Dendritic cell treated with granulocyte-macrophage colony-stimulating factor and Interleukin-4, amounts not matched to agents 40 ng/mL and 50 ng/mL, for 4 days (primary cell): Measurements from ENCODE around the gene LRP1.

Experiments used
- H3K27ac Mint-ChIP-seq: one replicate; pipeline ENCODE4 v1.8.0; 2022; ENCODE audit warnings: mild to moderate bottlenecking, mixed read lengths
- H3K27me3 Mint-ChIP-seq: one replicate; pipeline ENCODE4 v1.8.0; 2022; ENCODE audit warnings: mild to moderate bottlenecking, mixed read lengths
- H3K36me3 Mint-ChIP-seq: one replicate; pipeline ENCODE4 v1.8.0; 2022; ENCODE audit warnings: low read depth, mixed read lengths
- H3K4me1 Mint-ChIP-seq: one replicate; pipeline ENCODE4 v1.8.0; 2022; ENCODE audit warnings: low read depth, mixed read lengths
- H3K4me3 Mint-ChIP-seq: one replicate; pipeline ENCODE4 v1.8.0; 2022; ENCODE audit warnings: mild to moderate bottlenecking, moderate library complexity, mixed read lengths
- H3K9me3 Mint-ChIP-seq: one replicate; pipeline ENCODE4 v1.8.0; 2022; ENCODE audit warnings: mixed read lengths
- intact Hi-C: fragments of 100-400 bp; cut with micrococcal nuclease; formaldehyde crosslinking; loops from one replicate; pipeline ENCODE4 v1.15.0; 2022

The LRP1 gene

DNA sequence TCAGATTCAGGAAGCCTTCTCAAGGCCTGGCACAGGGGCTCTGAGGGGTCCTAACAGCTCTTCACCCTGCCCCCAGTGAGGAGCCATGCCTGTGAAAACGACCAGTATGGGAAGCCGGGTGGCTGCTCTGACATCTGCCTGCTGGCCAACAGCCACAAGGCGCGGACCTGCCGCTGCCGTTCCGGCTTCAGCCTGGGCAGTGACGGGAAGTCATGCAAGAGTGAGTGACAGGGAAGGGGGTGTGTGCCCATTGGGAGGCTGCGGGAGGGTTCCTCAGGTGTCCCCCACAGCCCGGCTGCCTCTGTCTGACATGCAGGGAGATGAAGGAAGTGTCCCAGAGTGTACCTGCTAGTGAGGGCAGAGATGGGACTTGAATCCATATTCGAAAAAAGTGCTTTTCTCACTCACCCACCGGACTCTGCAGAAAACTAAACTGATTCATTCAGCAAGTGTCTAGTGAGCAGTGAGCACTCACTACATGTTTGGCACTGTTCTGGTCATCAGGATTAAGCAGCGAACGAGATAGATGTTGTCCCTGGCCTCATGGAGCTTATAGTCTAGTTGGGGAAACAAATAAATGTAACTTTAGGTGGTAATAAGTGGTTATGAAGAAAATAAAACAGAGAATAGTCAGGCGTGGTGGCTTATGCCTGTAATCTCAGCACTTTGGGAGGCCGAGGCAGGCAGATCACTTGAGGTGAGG lies 28.6 kb downstream of the LRP1 start:
- Mint-ChIP-seq H3K27me3 (no peaks in the 10 kb centered on the region), H3K27ac (peak overlapping the region; percentile 76), H3K4me3 (no peak overlapping the region), H3K4me1 (peaks cover 95% of the 10 kb centered on the region), H3K9me3 (no peaks in the 10 kb centered on the region), H3K36me3 (peaks cover 89% of the 10 kb centered on the region)
- intact Hi-C loops, result no loop called here

DNA sequence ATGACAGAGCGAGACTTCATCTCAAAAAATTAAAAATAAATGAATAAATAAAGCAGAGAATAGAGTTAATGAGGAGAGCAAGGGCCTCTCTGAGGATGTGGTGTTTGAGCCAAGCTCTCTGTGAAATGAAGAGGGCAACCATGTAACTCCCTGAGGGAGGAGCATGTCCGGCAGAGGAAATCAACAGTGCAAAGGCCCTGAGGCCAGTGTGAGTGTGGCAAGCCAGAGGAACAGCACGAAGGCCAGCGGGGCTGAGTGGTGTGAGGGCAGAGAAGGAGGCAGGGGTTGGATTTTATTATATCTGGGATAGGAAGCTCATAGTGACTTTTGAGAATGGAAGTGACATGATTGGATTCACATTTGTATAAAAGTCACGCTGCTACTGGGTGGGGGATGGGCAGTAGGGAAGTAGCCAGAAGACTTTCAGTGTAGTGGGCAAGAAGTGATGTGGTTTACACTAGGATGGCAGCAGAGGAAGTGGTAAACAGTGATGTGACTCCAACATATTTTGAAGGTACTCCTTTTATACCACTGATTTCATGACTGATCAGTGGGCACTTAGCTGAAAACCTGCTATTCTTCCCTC lies 29.4 kb downstream of the LRP1 start:
- no peaks in the 10 kb centered on the region for H3K27me3 Mint-ChIP-seq
- H3K36me3 Mint-ChIP-seq, result peaks cover 96% of the 10 kb centered on the region
- intact Hi-C loops, result no loop called here
- H3K9me3 Mint-ChIP-seq, result no peaks in the 10 kb centered on the region
- peaks cover 95% of the 10 kb centered on the region for H3K4me1 Mint-ChIP-seq
- H3K27ac Mint-ChIP-seq, result peak overlapping the region; percentile 76
- H3K4me3 Mint-ChIP-seq, result no peak overlapping the region

DNA sequence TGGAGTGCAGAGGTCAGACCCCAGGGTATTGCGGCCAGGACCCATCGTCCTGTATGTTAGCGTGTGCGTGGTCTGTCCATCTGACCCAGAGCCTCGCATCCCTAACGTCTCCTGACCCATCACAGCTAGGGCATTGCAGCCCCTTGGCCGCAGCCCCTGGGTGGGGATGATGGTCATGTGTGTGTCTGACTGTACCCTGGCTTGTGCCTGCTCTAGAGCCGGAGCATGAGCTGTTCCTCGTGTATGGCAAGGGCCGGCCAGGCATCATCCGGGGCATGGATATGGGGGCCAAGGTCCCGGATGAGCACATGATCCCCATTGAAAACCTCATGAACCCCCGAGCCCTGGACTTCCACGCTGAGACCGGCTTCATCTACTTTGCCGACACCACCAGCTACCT lies 29.9 kb downstream of the LRP1 start:
- Mint-ChIP-seq H3K9me3 (no peaks in the 10 kb centered on the region), H3K4me3 (no peak overlapping the region), H3K4me1 (peaks cover 95% of the 10 kb centered on the region), H3K27ac (peak overlapping the region; percentile 76), H3K27me3 (no peaks in the 10 kb centered on the region), H3K36me3 (peaks cover 97% of the 10 kb centered on the region)
- intact Hi-C loops, result no loop called here

DNA sequence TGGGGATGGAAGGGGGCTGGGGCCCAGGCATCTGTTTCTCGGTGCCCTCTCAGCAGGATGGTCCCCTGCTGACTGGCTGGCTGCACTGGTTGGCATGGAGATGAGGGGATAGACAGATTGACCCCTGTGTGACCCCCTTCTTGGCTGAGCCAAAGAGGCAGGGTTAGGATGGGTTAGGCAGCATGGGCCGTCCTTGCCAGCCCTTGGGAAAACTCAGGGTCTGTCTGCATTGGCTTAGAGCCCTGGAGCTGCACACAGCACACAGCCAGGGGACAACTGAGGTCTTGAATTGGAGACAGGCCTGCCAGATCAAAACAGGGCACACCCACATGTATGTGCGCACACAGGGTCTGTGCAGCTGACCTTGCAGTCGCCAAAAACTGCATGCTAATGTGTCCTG lies 30.4 kb downstream of the LRP1 start:
- Mint-ChIP-seq H3K4me1 (peaks cover 90% of the 10 kb centered on the region), H3K36me3 (peaks cover 92% of the 10 kb centered on the region), H3K27ac (peak overlapping the region; percentile 25), H3K27me3 (no peaks in the 10 kb centered on the region), H3K4me3 (no peak overlapping the region), H3K9me3 (no peaks in the 10 kb centered on the region)
- intact Hi-C loops, result no loop called here

DNA sequence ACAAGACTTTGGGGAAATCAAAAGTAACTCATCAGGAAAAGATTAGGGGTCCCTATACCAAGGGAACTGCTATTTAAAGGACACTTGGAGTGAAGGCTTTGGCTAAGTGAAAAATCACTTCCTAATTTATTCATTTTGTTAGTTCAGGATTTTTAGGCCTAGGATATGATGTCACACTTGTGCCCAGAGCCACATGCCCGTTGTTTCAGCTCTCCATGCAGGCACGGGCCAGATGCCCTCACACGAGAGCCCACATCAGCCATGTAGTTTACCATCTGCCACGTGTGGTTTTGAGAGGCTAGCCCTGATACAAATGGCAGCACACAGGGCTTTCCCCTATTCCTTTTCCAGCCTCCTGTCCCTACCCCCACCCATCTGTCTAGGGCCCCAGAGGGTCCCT lies 31.0 kb downstream of the LRP1 start:
- Mint-ChIP-seq H3K9me3 (no peaks in the 10 kb centered on the region), H3K27ac (peak overlapping the region; percentile 25), H3K4me3 (no peak overlapping the region), H3K36me3 (peaks cover 94% of the 10 kb centered on the region), H3K4me1 (peaks cover 86% of the 10 kb centered on the region), H3K27me3 (no peaks in the 10 kb centered on the region)
- intact Hi-C loops, result no loop called here

DNA sequence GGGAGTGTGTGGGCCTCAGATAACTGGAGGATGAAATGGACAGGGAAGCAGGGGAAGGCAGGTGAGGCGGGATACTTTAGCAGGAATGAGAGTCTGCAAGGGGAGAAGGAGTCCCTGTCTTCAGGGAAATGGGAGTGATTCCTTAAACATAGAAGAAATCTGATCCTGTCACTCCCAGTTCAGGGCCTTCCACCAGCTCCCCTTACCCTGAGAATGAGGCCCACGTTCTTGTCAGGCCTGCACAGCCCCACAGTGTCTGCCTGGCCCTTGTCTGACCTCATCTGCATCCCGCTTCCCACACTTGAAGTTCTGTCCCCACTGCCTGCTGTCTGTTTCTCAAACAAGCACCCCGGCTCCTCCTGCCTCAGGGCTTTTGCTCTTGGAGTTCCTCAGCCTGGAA lies 31.8 kb downstream of the LRP1 start:
- Mint-ChIP-seq H3K4me3 (no peak overlapping the region), H3K4me1 (peaks cover 86% of the 10 kb centered on the region), H3K27me3 (no peaks in the 10 kb centered on the region), H3K27ac (peak overlapping the region; percentile 25), H3K9me3 (no peaks in the 10 kb centered on the region), H3K36me3 (peaks cover 94% of the 10 kb centered on the region)
- intact Hi-C loops, result no loop called here

DNA sequence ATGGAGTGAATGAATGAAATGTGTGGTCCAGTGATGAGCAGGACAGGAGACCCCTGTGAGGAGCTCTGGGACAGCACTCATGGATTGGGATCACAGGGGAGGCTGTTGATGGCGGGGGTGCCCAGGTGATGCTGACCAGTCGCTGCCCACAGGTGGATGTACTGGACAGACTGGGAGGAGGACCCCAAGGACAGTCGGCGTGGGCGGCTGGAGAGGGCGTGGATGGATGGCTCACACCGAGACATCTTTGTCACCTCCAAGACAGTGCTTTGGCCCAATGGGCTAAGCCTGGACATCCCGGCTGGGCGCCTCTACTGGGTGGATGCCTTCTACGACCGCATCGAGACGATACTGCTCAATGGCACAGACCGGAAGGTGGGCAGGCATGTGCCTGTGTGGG lies 32.5 kb downstream of the LRP1 start:
- H3K9me3 Mint-ChIP-seq, result no peaks in the 10 kb centered on the region
- H3K36me3 Mint-ChIP-seq, result peaks cover 94% of the 10 kb centered on the region
- H3K27me3 Mint-ChIP-seq, result no peaks in the 10 kb centered on the region
- H3K4me1 Mint-ChIP-seq, result peaks cover 88% of the 10 kb centered on the region
- no peak overlapping the region for H3K4me3 Mint-ChIP-seq
- H3K27ac Mint-ChIP-seq, result peak overlapping the region; percentile 25
- intact Hi-C loops, result no loop called here

DNA sequence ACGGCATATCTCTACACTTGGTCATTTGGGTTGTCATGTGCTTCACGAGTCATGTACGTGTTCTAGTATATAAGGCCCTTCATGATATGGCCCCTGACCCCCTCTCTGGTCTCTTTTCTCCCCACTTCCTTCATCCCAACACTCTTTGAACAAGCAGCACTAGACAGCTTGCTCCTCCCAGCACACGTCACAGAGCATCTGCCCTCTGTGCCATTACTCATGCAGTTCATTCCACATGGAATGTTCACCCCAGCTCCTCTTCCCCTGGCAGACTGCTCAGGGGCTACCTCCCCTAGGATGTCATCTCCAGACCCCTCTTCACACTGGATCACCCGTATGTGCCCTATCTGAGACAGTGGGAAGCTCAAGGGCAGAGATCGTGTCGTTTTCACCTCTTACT lies 33.2 kb downstream of the LRP1 start:
- H3K4me1 Mint-ChIP-seq, result peaks cover 88% of the 10 kb centered on the region
- intact Hi-C loops, result no loop called here
- peak overlapping the region; percentile 14 for H3K27ac Mint-ChIP-seq
- H3K9me3 Mint-ChIP-seq, result no peaks in the 10 kb centered on the region
- H3K4me3 Mint-ChIP-seq, result no peak overlapping the region
- H3K27me3 Mint-ChIP-seq, result no peaks in the 10 kb centered on the region
- peaks cover 94% of the 10 kb centered on the region for H3K36me3 Mint-ChIP-seq

DNA sequence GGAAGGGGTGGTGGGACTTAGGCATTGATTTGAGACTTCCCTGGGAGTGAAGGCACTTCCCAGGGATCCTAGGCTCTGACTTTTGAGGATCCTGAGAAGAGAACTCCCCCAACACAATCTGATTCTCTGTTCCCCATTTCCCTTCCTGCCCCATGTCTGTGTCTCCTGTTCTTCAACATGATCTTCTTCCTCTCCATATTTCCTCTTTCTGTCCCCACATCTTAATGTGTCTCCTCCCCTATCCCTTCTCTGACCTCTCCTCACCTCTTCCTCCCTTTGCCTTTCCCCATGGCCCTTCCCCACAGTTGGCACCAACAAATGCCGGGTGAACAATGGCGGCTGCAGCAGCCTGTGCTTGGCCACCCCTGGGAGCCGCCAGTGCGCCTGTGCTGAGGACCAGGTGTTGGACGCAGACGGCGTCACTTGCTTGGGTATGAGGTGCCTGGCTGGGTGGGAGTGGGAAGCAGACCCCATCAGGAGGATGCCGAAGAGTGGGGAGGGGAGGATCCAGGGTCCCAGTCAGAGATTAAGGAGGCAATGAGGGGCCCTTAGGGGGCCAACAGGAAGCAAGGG lies 34.4 kb downstream of the LRP1 start:
- Mint-ChIP-seq H3K27ac (peak overlapping the region; percentile 57), H3K27me3 (no peaks in the 10 kb centered on the region), H3K4me3 (no peak overlapping the region), H3K36me3 (peaks cover 94% of the 10 kb centered on the region), H3K9me3 (no peaks in the 10 kb centered on the region), H3K4me1 (peaks cover 86% of the 10 kb centered on the region)
- intact Hi-C loops, result no loop called here

DNA sequence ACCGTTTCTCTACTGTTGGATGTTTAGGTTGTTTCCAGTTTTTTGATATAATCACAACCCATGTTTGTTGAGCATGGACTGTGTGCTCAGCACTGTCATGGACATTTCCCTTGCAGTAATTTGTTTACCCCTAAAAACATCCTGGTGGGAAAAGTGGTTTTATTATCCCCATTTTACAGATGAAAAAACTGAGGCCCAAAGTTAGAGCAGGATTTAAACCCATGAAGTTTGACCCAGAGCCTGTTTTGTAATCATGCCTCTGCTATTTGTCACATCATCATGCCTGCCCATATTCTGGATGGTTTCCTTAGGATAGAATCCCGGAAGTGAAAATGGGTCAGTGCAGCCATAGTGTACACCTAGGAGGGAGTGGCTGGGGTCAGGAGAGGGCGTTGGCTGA lies 36.2 kb downstream of the LRP1 start:
- H3K4me3 Mint-ChIP-seq, result no peak overlapping the region
- intact Hi-C loops, result no loop called here
- H3K27ac Mint-ChIP-seq, result no peak overlapping the region

DNA sequence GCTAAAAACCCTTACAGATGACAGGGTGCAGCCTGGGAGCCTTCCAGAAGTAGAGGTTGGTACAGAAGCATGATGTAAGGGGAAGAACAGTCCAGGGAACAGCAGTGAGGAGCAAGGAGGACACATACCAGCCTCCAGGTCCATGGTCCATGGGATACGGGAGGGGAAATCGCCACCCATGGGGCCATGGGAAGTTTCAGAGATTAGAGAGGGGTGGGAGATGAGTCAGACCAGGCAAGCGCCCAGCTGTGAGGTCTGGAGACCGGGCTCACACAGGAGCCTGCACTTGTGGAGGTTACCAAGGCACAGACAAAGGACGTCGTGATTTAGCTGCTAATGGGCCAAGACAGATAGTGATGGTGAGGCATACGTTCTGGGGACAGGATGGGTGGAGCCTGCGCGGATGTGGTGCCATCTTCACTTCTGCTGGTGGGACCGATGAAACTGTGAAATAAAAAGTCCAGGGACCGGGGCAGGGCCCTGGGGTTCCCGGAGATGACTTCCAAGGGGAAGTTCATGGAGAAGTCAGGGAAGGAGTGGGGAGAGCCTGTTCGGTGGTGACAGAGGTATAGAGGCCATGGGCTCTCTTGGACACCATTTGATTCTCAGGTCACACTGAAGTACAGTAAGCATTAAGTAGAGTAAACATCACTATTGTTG lies 36.8 kb downstream of the LRP1 start:
- H3K27ac Mint-ChIP-seq, result peak overlapping the region; percentile 39
- H3K4me1 Mint-ChIP-seq, result peaks cover 61% of the 10 kb centered on the region

More for the DNA sequence above, 36.2 kb downstream of the LRP1 start:
- Mint-ChIP-seq H3K4me1 (peaks cover 68% of the 10 kb centered on the region), H3K9me3 (no peaks in the 10 kb centered on the region), H3K27me3 (no peaks in the 10 kb centered on the region), H3K36me3 (peaks cover 94% of the 10 kb centered on the region)

DNA sequence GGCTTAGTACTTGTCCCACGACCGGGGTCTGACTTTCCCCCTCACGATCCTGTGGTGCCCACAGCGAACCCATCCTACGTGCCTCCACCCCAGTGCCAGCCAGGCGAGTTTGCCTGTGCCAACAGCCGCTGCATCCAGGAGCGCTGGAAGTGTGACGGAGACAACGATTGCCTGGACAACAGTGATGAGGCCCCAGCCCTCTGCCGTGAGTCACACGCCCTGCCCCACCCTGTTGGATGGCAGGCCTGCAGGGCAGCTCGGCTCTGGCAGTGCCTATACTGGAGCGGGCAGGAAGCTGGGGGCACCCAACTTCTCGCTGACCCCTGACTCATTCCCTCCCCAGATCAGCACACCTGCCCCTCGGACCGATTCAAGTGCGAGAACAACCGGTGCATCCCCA lies 37.5 kb downstream of the LRP1 start:
- Mint-ChIP-seq H3K4me3 (no peak overlapping the region), H3K27ac (no peak overlapping the region), H3K36me3 (peaks cover 94% of the 10 kb centered on the region), H3K9me3 (no peaks in the 10 kb centered on the region), H3K4me1 (peaks cover 55% of the 10 kb centered on the region), H3K27me3 (no peaks in the 10 kb centered on the region)
- intact Hi-C loops, result no loop called here

More for the DNA sequence above, 36.8 kb downstream of the LRP1 start:
- intact Hi-C loops, result no loop called here
- H3K36me3 Mint-ChIP-seq, result peaks cover 94% of the 10 kb centered on the region
- H3K27me3 Mint-ChIP-seq, result no peaks in the 10 kb centered on the region
- no peaks in the 10 kb centered on the region for H3K9me3 Mint-ChIP-seq
- H3K4me3 Mint-ChIP-seq, result no peak overlapping the region

DNA sequence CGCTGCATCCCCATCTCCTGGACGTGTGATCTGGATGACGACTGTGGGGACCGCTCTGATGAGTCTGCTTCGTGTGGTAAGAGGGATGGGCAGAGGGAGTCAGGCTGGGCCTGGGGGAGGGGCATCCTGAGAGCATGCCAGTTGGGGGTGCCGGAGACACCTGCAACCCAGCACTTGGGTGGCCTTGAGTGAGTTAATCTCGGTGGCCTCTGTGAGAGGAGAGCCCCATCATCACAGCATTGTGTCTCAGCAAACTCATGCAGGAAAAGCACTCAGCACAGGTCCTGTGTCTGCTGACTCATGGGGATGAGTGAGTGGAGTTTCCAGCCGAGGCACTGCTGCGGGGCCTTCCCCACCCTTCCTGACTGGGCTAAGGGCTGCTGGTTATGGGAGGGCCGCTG lies 38.7 kb downstream of the LRP1 start:
- H3K27me3 Mint-ChIP-seq, result no peaks in the 10 kb centered on the region
- no peak overlapping the region for H3K4me3 Mint-ChIP-seq
- no peaks in the 10 kb centered on the region for H3K9me3 Mint-ChIP-seq
- H3K27ac Mint-ChIP-seq, result no peak overlapping the region
- peaks cover 94% of the 10 kb centered on the region for H3K36me3 Mint-ChIP-seq
- intact Hi-C loops, result no loop called here
- peaks cover 42% of the 10 kb centered on the region for H3K4me1 Mint-ChIP-seq

DNA sequence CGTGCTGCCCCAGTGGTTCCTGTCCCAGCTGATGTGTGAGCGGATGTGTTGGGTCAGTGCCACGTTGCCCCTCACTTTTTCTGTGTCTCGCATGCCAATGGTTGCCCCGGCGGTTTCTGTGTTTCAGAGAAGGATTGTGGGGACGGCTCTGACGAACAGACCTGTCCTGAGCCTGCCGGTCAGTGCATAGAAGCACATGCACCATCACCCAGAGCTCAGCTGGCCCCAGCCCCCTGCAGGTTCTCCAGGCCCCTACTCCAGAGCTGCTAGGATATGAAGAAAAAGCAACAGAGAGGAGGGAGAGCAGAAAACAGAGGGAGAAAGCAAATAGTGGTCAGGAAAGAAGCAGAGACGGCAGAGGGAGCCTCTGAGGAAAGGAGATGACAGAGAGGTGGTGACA lies 39.8 kb downstream of the LRP1 start:
- intact Hi-C loops, result no loop called here
- no peak overlapping the region for H3K27ac Mint-ChIP-seq
- H3K27me3 Mint-ChIP-seq, result no peaks in the 10 kb centered on the region
- H3K4me1 Mint-ChIP-seq, result peaks cover 32% of the 10 kb centered on the region
- no peaks in the 10 kb centered on the region for H3K9me3 Mint-ChIP-seq
- no peak overlapping the region for H3K4me3 Mint-ChIP-seq
- H3K36me3 Mint-ChIP-seq, result peaks cover 94% of the 10 kb centered on the region
